ACHN (cell line): ENCODE data around the gene PRKG1.
"Not testable (repeated sequence)": the region's sequence is repeated elsewhere in the genome, so short reads cannot be mapped to it uniquely, and the experiment has no call there.

Experiments
- DNase-seq: peaks from one replicate; pipeline ENCODE4 v3.0.0-alpha.2; 2015
- in situ Hi-C: cut with HindIII; loops from 2 replicates; pipeline ENCODE4 v1.10.0; 2017; ENCODE audit warnings: low sequenced_read_pairs, low pct_ligation_motif_present, low pct_unique_long_range_greater_than_20kb

PRKG1 gene

GRCh38 chr10:51422311-51423120 is 348.2 kb downstream of the PRKG1 start:
- peak; percentile 46 for DNase-seq
- in situ Hi-C loops = no loop called here

DNA sequence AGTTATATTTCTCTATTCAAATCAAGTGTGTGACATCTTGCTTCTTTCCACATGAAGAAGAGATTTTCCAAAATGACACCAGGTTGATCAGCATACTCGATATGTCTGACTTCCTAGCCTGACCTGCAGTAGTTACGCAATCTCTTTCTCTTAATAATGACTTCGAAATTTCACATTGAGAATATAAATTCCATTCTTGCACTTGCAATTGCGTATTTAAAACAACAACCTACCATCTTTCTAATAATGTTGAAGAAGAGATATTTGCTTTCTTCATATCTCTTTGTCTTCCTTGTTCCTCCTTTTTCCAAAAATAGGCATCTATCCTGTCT is 348.8 kb downstream of the PRKG1 start:
- in situ Hi-C loops = no loop called here
- DNase-seq = no peak

- no peak for DNase-seq
- in situ Hi-C loops = no loop called here
Observed at GRCh38 chr10:51425431-51425830, 351.1 kb downstream of the PRKG1 start.

- no peak for DNase-seq
- in situ Hi-C loops = no loop called here
Observed at GRCh38 chr10:51427758-51428157, 353.5 kb downstream of the PRKG1 start.

GRCh38 chr10:51430506-51430905 is 356.2 kb downstream of the PRKG1 start:
- in situ Hi-C loops = no loop called here
- DNase-seq = no peak

- DNase-seq = no peak
- in situ Hi-C loops = no loop called here
Observed at GRCh38 chr10:51433949-51434475, 359.7 kb downstream of the PRKG1 start.

DNA sequence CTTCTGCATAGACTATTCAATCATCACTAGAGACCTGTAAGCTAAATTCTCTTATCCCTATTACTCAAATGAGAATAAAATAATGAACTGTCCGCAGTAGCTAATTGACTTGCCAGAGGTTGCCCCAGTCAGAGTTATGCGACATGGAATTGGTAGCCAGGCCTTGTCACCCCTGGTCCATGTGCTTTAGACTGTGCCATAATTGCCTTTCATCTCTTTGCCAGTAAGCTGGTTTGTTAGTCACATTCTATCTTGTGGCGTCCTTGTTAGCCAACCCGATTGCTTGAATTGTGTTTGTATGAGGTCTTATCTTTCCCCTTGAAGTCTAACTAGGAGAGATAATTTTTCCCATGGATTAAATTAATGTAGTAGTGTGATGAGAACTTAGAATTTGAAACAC is 362.5 kb downstream of the PRKG1 start:
- DNase-seq = no peak
- in situ Hi-C loops = no loop called here

DNA sequence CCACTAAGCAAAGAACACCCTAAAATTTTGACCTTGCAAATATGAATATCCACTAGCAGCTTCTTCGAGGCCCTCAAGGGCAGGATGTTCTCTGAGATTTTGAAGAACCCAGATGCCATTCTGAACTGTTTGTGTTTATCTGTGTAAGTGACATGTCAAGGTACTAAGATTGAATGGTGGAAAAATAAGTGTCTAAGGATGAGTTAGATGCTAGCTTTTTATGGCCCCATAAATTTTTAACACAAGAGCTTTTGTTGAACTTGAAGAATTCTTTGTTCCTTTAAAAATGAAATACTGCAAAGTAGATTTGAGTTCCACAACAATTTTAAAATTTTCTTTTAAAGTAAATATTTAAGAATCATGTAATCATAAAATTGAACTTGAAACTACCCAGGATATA is 365.4 kb downstream of the PRKG1 start:
- no peak for DNase-seq

GRCh38 chr10:51445588-51445987 is 371.3 kb downstream of the PRKG1 start:
- in situ Hi-C loops = no loop called here
- DNase-seq = no peak

More for the DNA sequence above, 365.4 kb downstream of the PRKG1 start:
- in situ Hi-C loops = no loop called here

DNA sequence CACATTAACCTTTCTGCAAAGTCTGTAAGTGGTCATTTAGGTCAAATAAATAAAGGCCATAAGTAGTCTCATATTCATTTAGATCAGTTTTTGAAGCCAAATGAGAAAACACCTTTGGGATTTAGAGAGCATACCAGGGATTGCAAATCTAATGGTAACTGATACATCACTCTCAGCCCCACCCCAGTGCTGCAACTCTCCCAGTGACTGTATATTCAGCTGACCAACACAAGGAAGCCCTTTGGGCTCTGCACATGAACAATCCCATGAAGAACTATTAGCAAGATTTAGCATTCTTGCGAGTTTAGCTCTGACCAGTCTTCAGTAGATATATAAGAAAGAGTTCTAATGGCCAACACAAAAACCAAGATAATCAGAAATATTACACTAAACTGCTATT is 372.8 kb downstream of the PRKG1 start:
- no peak for DNase-seq
- in situ Hi-C loops = no loop called here

DNA sequence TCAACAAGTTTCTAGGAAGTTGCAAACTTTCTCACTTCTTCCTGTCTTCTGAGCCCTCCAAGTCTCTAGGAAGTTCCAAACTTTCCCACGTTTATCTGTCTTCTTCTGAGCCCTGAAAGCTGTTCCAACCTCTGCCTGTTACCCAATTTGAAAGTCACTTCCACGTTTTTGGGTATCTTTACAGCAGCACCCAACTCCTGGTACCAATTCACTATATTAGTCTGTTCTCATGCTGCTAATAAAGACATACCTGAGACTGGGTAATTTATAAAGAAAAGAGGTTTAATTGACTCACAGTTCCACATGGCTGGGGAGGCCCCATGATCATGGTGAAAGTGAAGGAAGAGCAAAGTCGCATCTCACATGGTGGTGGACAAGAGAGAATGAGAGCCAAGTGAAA is 381.5 kb downstream of the PRKG1 start:
- DNase-seq, in situ Hi-C loops: not testable (repeated sequence)

DNA sequence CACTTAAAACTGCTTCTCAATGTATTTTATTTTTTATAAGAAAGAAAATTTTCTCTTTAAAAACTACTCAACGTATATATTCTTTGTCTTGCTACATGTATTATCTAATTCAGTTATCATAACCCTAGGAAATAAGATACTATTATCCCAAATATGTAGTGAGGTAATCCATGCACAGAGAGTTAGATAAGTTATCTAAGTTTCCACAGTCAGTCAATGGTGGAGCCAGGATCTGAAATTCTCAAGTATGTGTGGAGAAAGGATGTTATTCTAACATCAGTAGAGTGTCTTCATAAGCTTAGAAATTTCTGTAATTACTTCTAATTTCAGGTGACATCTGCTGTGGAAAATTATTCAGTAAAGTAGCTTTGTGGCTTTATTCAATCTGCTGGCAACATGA is 385.2 kb downstream of the PRKG1 start:
- in situ Hi-C loops = no loop called here

GRCh38 chr10:51462076-51462779 is 387.9 kb downstream of the PRKG1 start:
- no peak for DNase-seq
- in situ Hi-C loops = no loop called here

More for the DNA sequence above, 385.2 kb downstream of the PRKG1 start:
- no peak for DNase-seq

DNA sequence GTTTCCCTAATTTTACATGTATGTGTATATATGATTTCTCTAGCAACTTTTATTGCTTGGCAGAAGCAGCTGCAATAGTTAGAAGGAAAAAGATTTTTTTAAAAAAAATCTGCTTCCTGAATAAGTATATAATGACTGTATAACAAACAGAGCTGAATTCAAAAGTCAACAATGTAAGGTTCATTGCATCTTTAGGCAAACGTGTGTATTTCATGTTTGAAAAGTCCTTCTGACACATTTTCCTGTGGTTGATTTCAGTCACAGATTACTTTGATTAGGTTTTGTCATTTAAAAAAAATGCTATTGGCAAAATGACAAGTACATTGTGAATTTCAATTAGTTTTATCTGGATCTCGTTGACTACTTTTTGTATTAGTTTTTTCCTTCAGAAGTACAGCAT is 394.1 kb downstream of the PRKG1 start:
- no peak for DNase-seq
- in situ Hi-C loops = no loop called here

- DNase-seq = no peak
- in situ Hi-C loops = no loop called here
Observed at GRCh38 chr10:51469686-51470085, 395.4 kb downstream of the PRKG1 start.

- in situ Hi-C loops = no loop called here
- DNase-seq = no peak
Observed at GRCh38 chr10:51471271-51471670, 397.0 kb downstream of the PRKG1 start.

DNA sequence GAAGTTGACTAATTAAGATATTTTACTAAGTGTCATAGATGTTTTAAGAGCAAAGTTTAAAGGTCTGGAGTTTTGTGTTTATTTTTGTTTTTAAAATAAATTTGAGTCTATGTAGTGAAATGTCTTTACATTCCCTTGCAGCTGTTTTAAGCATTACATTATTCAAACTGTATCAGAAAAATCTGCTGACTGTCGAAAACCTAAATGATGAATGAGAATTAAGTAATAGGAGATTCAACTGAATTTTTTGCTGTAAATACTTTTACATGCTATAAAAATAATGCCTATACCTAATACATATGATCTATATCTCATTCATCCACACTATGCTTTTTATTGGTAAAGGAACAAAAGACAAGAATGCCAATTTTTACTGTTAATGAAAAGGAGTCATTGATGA is 397.9 kb downstream of the PRKG1 start:
- in situ Hi-C loops = no loop called here
- DNase-seq = no peak

DNA sequence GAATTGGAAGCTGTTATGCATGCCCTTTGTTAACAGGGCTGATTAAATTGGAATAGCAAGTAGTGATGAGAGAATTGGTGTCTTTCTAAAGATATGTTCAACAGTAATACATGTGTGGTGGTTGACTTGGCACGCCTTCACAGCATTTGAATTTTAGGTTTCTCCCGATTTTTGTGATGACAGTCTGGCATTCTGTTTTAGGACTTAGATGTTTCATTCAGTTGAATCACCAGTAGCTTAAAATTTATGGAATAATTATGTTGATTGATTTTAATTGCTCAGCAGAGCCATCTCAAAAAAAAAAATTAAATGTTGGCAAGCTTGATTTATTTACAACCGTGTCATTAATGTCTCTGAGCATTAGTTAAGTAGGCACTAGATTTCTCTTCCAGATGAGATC is 405.4 kb downstream of the PRKG1 start:
- no peak for DNase-seq
- in situ Hi-C loops = no loop called here

DNA sequence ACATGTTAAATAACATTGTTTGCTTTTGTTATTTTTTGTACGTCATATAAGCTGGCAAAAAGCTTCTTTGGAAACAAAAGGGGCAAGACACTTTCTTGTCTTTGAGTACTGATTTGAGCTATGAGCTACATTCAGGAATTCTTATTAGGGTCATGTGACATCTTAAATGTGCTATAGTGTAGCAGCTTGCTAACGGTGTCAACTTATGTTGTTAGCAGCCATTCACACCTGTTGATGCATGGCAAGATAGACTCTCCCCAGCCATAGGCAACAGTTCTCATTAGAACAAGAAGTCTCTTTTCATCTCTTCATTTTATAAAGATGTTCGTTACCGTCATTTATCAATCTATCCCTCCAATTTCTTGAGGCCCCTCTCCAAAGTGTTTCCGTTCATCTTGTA is 411.4 kb downstream of the PRKG1 start:
- in situ Hi-C loops = no loop called here
- no peak for DNase-seq

DNA sequence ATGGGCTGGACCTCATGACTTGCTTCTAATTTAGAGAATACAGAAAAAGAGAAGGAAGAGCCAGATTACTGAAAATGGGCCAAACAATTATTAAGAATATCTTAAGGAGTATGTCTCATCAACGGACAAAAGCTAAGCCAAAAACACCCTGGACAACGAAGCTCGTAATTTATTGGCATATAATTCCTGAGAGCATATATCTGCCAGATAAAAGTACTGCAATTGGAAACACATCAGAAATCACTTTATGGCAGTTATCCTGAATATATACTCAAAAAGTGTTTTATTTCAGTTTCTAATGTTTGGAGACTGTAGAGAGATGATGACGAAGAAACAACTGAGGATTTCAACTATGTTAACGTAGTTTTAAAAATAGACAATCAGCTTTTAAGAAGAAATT is 413.3 kb downstream of the PRKG1 start:
- in situ Hi-C loops = no loop called here
- no peak for DNase-seq
